Activated T-cell treated with anti-CD3 and anti-CD28 coated beads for 48 hours (primary cell): ENCODE measurements around the gene ATP2B1.
"Not testable (repeated sequence)": the region's sequence is repeated elsewhere in the genome, so short reads cannot be mapped to it uniquely, and the experiment has no call there.

Experiments used
- DNase-seq: peaks from one replicate; pipeline ENCODE4 v3.0.0-alpha.2; 2020; ENCODE audit warnings: low read depth

Gene ATP2B1

DNA sequence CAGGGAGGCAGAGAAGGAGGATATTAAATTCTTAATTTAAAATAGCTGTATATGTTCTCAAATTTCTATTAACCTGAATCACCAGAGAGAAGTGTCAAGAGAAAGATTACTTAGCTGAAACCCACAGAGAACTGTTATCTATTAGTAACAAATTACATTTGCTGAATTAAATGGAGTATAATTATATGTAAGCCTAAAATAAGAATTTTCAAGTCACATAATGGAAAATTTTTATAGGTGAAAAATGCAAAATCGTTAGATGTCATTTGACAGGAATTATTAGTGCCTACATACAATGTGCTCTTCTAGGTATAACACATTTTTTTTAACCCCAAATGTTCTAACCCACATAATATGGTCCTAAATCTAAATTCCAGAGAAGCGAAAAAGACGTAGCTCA is 4.1 kb upstream of the ATP2B1 start:
- no peak for DNase-seq

DNA sequence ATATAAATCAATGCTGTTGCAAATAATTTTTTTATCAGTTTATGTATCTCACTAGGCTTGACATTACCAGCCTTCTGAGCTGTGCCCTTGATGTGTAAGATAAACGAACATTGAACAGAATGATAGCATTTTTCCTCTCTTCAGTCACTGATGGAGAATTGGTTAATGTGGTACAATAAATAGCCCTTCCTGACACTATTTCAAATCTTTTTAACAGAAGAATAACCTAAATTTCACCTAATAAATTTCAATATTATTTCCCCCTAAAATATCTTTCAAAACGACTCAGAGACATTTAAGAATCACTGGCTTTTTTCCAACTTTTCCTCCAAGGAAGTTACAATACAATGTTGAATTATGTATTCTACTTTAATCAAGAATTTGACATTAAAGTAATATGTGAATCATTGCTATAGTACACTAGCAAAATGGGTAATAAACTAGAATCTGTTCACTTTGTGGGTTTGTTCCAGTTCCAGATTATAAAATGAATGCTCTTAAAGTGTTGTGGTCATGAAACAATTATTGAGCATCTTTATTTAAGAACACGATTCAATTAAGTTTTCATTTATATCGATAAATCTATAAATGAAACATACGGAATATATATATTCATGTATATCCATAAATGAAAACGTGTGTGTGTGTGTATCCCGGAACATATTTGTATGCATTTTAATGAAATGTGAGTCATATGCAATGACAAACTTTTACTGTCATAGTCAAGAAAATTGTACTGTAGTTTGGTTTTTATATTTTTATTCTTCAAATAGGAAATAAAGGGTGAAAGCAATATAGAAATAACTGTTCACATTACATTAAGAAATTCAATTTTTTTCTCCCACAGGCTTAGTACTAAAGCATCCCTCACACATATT is 2.5 kb upstream of the ATP2B1 start:
- no peak for DNase-seq

GRCh38 chr12:89709995-89710872 is 1.6 kb upstream of the ATP2B1 start:
- DNase-seq: peak; percentile 31

DNA sequence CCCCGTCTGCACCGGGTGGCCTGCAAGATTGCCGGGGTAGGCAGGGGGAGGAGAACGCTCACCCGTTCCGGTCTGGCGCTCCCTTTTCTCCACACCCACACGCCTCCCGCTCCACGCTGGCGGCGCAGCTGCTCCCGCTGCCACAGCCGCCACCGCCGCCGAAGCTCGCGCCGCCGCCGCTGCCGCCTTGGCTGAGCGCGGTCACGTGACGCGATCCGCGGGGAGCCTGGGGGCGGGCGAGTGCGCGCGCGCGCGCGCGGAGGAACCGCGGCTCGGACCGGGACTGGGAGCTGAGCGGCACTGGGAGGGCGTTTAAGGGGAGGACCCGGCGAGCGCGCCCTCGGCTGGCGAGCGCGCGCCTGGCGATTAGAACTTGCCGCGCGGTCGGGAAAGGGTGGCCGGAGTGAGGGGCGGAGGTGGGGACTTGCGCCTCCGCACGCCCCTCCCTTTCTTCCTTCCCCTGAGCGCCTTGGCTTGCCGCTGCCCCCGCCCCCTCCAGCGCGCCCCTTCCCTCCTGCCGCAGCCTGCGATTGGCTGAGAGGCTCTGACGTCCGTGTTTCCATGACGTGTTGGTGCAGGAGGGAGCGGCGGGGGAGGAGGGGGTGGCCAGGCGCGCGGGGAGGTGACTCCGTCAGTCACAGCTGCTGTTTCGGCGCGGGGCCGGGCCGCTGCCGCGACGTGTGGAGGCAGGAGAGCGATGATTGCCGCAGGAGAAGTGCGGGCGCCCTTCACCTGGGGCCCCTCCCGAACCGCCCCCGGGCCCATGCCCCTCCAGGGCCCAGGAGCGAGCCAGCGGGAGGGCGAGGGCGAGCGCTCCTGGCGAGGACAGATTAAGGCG is 738 bp upstream of the ATP2B1 start:
- peak; percentile 95 for DNase-seq

- DNase-seq: peak; percentile 36
Measured at GRCh38 chr12:89707703-89708564, 704 bp downstream of the ATP2B1 start.

DNA sequence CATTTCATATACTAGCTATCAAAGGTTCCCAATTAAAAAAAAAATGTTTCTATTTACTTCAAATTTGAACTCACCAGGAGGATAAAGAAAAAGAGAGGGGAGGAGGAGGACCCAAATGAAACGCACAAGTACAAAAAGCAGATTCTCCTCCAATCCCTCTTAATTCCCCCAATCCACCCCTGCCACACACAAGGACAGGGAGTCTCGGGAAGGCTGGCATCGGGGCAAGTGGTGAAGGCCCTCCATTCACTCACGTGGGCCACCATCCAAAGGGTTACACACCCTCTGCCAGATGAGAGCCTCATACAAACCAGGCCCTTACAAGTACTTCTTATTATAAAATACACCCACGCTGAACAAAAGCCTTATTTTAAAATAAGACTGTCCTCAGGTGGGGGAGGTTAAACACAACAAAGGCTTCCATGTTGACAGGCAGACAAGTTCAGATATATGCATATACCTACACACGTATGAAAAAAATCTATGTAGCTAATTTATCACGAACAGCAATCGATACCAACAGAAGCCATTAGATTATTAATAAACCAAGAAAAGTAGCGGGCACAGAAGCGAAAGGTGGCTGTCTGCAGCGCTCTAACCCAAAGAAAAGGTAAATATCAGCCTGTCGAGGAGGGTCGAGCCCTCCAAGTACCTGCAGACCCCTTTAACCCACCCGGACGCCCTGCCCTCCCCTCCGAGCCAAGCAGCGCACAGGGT is 1.5 kb downstream of the ATP2B1 start:
- no peak for DNase-seq

DNA sequence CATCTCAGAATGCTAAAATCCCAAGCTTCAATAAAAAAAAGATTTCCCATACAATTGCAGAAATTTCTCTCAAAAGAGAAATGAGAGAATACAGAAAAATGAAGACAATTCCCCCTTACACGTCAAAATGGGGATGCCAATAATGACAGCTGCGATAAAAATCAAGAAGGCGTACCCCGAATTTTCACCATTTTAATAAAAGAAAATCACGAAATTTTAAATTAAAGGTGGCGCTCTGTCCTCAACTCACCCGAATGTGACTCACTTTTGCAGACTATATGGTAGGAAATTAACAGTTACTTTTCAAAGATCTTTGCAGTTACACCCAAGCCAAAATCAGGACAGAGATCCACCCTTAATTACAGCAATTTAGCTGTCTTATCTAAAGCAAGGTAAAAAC is 2.1 kb downstream of the ATP2B1 start:
- no peak for DNase-seq

DNA sequence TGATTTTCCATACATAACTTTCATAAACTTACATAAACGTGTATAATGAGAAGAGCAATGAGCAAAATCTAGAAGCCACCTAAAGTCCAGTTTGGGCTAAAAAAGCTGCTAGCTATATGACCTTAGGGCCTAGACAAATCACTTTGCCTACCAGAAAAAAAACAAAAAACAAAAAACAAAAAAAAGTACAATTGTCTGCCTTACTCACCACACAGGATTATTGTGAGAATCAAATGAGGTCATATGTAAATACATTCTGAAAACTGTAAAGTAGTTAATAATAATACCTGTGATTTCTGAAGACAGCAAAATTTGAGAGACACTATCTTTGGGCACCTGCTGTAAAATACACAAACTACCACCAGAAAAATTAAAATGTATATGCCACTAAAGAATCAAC is 4.2 kb downstream of the ATP2B1 start:
- no peak for DNase-seq

DNA sequence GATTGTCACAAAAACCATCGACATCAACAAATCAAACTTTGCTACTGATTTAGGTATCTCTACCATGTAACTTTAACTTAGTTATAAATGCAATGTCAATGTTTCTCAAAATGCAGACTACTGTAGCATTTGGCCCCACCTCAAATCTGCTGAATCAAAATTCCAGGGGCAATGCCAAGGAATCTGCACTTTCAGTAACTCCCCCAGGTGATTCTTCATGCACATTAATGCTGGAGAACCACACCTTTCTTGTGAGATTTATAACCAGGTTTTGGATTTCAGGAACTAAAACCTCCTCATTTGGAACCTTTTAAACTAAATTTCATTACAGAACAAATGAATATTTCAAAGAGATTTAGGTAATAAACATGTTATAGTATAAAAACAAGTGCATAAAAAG is 4.9 kb downstream of the ATP2B1 start:
- DNase-seq: no peak

- DNase-seq: no peak
Measured at GRCh38 chr12:89702503-89702902, 6.1 kb downstream of the ATP2B1 start.

DNA sequence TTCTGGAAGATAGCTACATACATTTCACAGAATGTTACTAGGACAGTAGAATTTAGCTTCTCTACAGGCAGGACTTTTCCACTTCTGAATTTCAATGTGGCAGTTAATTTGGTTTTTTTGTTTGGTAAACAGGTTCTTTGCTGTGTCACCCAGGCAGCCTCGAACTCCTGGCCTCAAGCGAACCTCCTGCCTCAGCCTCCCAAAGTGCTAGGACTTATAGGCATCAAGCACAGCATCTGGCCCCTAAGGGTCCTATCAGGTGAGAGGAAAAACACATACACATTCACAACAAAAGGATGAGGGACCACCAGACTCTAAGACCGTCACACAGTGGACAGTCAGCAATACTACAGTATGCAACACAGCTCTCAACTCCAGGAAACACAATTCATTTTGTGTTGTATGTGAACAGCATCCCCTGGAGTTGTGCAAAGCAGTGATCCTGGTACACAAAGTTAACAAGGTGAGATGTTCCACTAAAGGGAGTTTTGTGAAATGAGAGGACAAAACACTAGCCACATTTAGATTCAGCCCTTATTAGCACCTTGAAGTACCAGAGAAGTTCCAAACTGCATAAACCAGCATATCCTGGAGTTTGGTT is 6.9 kb downstream of the ATP2B1 start:
- no peak for DNase-seq

DNA sequence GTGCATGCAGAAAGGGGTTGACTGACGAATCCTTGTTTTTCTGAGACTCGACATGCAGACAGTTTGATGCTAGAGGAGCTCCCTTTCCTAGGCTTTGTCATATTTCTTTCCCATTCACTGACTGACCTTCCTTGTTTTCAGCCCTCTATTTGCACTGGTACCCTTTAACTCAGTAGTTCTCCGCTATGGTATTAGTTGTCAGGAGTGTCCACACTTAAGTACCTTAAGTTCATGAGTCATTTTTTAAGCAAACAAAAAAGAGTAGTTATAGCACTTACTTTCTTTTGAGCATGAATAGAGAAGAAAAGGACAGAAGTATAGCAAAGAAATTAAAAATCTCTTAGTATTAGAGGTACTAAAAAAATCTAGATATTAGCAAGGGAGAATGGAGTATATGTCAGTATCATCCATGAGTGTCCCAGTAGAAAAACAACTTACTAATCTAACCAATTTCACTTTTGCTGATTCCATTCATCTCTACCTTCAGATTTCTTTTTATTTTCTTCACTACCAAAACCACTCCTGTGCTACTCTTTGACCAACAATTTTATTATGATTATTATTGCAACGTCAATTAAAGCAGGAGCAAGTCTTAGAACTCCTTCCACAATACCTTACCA is 8.3 kb downstream of the ATP2B1 start:
- no peak for DNase-seq

DNA sequence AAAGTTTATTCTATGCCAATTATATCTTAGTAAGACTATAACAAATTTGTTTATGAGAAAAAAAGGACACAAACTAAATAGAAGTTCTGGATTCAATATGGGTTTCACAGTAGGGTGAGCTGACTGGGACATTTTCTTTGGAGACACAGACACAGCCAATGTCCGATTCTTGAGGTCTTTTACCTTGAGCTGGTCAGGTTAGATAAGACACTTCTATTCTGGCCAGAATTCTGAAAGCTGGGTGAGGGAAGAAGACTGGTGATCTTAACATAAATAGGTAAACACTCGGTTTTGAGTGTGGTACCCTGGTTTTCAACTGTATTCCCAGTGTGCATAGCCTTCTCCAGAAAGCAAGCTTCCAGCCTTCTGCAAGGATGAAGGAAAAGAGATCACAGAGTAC is 10.0 kb downstream of the ATP2B1 start:
- no peak for DNase-seq

- DNase-seq: not testable (repeated sequence)
Measured at GRCh38 chr12:89697728-89698127, 10.9 kb downstream of the ATP2B1 start.

DNA sequence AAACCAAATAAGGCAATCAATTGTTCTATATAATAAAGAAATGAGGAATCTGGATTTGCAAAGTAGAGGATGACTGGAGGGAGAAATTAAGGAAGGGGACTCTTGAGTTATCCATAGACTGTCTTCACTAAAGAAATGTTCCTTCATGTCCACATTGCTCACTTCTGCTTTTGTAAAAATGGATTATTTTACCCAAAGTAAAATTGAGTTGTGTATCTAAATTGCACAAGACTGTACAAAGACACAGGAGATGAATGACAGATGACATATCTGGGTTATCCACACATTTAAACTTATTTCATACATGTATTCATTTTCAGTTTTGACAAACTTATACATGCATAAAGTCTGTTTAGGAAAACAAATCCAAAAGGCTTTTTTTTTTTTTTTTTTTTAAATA is 11.3 kb downstream of the ATP2B1 start:
- no peak for DNase-seq

- DNase-seq: no peak
Measured at GRCh38 chr12:89695830-89696229, 12.8 kb downstream of the ATP2B1 start.

DNA sequence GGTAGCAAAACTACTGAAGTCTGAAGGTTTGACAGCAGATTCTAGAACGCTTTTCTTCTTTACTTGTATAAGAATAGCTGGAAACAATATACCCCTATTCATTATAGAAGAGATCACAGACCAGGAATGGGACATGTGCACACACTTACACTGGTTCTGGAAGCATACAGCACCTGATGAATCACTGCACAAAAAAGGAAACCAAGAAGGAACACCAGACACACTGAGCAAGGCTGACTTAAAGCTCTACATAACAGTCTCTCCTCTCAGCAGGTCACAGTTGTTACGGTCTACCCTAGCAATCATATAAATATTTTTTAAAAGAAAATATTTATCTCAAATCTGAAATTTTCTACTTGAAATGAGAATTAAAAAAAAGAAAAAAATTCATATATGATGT is 13.5 kb downstream of the ATP2B1 start:
- no peak for DNase-seq

GRCh38 chr12:89694542-89694941 is 14.1 kb downstream of the ATP2B1 start:
- no peak for DNase-seq

- DNase-seq: no peak
Measured at GRCh38 chr12:89693639-89694202, 14.9 kb downstream of the ATP2B1 start.
